Spinal cord (tissue), 10 donors: ENCODE results near the gene CT47C1. TPM values are rescaled to one million over a fixed set of nuclear protein-coding genes. Genes with fewer than 3 reads are reported as not detected.

Experiments
- DNase-seq, 6 donors: peaks; one replicate each; pipeline versions ENCODE4 v3.0.0 to v3.0.0-alpha.2; 2013 to 2015; ENCODE audit warnings: low spot score in 6 of 6, low read depth in 4 of 6
- H3K27ac ChIP-seq: one replicate; pipeline ENCODE4 v1.5.1; 2013; ENCODE audit warnings: low read depth, low read length, control low read depth
- H3K27me3 ChIP-seq: one replicate; pipeline ENCODE4 v1.6.1; 2013; ENCODE audit warnings: low read length; ENCODE audit not compliant: control insufficient read depth, insufficient read depth
- H3K36me3 ChIP-seq: one replicate; pipeline ENCODE4 v1.6.1; 2013; ENCODE audit warnings: low read length; ENCODE audit not compliant: control insufficient read depth, insufficient read depth
- H3K4me1 ChIP-seq: one replicate; pipeline ENCODE4 v1.6.1; 2013; ENCODE audit warnings: low read length; ENCODE audit not compliant: control insufficient read depth, insufficient read depth
- H3K4me3 ChIP-seq: one replicate; pipeline ENCODE4 v1.5.1; 2013; ENCODE audit warnings: low read depth, low read length, control low read depth
- H3K9me3 ChIP-seq: one replicate; pipeline ENCODE4 v1.6.1; 2013; ENCODE audit warnings: low read length; ENCODE audit not compliant: control insufficient read depth, insufficient read depth
- WGBS: methylation state at CpG from one replicate; pipeline ENCODE4 v1.1.5; 2013; ENCODE audit warnings: missing lambda C conversion rate; ENCODE audit not compliant: insufficient coverage; 5-methylcytosine and 5-hydroxymethylcytosine counted together
- polyA plus RNA-seq, 2 donors: library from polyadenylated mRNA; unstranded; fragments of 120-200 nt; gene quantifications; one replicate each; pipeline ENCODE4 v1.2.1, GENCODE V29; 2013; ENCODE audit not compliant: insufficient read length in 2 of 2
- total RNA-seq, 2 donors: library from RNA; depleted of rRNA in 1 of 2; stranded (reverse); fragments of 120-200 nt in 1 of 2; fragments of >200 nt in 1 of 2; gene quantifications; one replicate each; pipeline versions ENCODE4 v1.2.3 to v1.2.4, GENCODE V29; 2013 to 2014
- donor health status: healthy.

Gene CT47C1
- total and polyA plus RNA-seq, 4 donors: not detected

DNA sequence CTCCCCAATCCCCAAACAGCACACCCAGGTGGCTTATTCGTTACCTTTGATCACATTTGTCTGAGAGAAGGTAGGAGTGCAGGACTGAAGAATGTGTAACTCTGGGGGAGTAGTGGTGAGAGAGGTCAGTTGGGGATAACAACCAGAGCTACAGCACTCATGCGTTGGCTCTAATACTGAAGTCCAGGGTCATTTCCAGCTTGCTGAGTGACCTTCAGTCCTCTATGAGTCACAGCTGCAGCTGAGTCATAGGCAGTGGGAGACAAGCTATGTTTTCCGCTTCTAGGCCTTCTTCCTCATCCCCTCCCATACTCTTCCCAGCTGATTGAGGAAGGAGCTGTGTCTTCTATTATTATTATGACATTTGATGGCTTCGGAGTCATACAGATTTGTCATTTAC is 31.6 kb upstream of the CT47C1 start:
- Histone ChIP-seq H3K27ac (no peak overlapping the region), H3K36me3 (no peaks in the 10 kb centered on the region), H3K27me3 (no peaks in the 10 kb centered on the region), H3K9me3 (no peaks in the 10 kb centered on the region), H3K4me3 (no peak overlapping the region), H3K4me1 (no peaks in the 10 kb centered on the region)
- DNase-seq: peak in 1 of 6 donors; percentile 5
- 50% methylated on average over 1 of the region's 4 CpGs for WGBS

DNA sequence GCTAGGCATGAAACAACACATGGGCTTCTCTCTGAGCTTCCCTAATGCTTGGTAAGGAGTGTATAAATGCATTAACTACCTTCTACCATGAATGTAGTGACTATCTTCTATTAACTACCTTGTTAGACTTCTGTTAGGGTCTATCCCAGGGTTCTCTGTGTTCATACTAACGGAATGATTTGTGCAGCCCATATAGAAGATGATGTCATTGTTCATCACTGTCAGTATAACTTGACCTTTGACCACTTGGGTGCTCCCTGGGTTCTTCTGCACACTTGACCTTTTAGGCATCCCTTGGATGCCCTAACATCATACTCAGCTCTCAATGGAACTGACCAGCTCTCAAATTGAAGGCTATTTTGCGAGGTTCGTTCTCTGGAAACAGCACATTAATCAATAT is 30.8 kb upstream of the CT47C1 start:
- no peaks in the 10 kb centered on the region for H3K4me1 ChIP-seq
- H3K9me3 ChIP-seq: no peaks in the 10 kb centered on the region
- no peak overlapping the region for H3K4me3 ChIP-seq
- no peaks in the 10 kb centered on the region for H3K27me3 ChIP-seq
- 43% methylated on average over 2 of the region's 3 CpGs for WGBS
- no peaks in the 10 kb centered on the region for H3K36me3 ChIP-seq
- H3K27ac ChIP-seq: no peak overlapping the region
- DNase-seq: no peak

DNA sequence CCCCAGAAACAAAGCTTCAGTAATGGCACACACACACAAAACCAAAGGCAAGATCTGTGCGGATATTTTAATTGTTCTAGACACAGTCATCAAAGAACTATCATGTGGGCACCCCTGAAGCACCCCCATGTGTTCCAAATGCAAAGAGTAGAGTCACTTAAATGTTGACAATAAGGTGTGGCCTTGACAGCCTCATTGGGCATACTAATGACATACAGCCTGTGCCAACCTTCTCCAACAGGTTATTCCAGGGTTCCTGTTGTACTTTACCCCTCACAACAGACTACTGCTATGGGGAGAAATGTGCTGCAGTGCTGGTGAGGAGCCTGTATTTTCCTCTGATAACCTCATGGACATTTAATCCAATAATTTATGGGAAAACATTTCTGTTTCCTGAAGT is 29.8 kb upstream of the CT47C1 start:
- no CpG with 5 or more reads among the region's 1 CpG for WGBS
- no peak for DNase-seq
- Histone ChIP-seq H3K27ac (no peak overlapping the region), H3K36me3 (no peaks in the 10 kb centered on the region), H3K9me3 (no peaks in the 10 kb centered on the region), H3K4me1 (no peaks in the 10 kb centered on the region), H3K27me3 (no peaks in the 10 kb centered on the region), H3K4me3 (no peak overlapping the region)

DNA sequence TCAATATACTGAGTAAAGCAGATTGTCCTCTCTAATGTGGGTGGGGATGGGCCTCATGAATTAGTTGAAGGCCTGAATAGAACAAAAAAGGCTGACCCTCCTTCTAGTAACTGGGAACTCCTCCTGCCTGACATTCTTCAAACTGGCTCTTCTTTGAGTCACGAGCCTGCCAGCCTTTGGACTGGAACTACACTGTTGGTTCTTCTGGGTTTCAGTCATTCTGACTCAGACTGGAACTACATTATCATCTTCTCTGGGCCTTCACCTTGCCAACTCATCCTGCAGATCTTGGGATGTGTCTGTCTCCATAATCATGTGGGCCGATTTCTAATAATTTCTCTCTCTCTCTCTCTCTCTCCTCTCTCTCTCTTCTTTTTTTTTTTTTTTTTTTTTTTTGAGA is 26.9 kb upstream of the CT47C1 start:
- no peak for DNase-seq
- Histone ChIP-seq H3K27ac (no peak overlapping the region), H3K27me3 (no peaks in the 10 kb centered on the region), H3K4me3 (no peak overlapping the region), H3K36me3 (no peaks in the 10 kb centered on the region), H3K9me3 (no peaks in the 10 kb centered on the region), H3K4me1 (no peaks in the 10 kb centered on the region)
- 50% methylated on average over 1 of the region's 2 CpGs for WGBS

- no peak overlapping the region for H3K4me3 ChIP-seq
- H3K9me3 ChIP-seq: no peaks in the 10 kb centered on the region
- no peaks in the 10 kb centered on the region for H3K36me3 ChIP-seq
- DNase-seq: peak in 2 of 6 donors; percentile 12 to 22
- no peaks in the 10 kb centered on the region for H3K27me3 ChIP-seq
- H3K4me1 ChIP-seq: no peaks in the 10 kb centered on the region
- 17% methylated on average over 1 of the region's 2 CpGs for WGBS
- H3K27ac ChIP-seq: no peak overlapping the region
Observed at GRCh38 chrX:119055687-119056086, 17.1 kb upstream of the CT47C1 start.

- no peak for DNase-seq
- no CpG with 5 or more reads among the region's 6 CpGs for WGBS
- H3K27ac ChIP-seq: no peak overlapping the region
Observed at GRCh38 chrX:119062750-119063374, 9.9 kb upstream of the CT47C1 start.

GRCh38 chrX:119063428-119063827 is 9.4 kb upstream of the CT47C1 start:
- Histone ChIP-seq H3K4me3 (no peak overlapping the region), H3K9me3 (no peaks in the 10 kb centered on the region), H3K27me3 (no peaks in the 10 kb centered on the region), H3K4me1 (no peaks in the 10 kb centered on the region), H3K36me3 (no peaks in the 10 kb centered on the region), H3K27ac (no peak overlapping the region)
- no peak for DNase-seq
- 49% methylated on average over 2 of the region's 7 CpGs for WGBS

More at GRCh38 chrX:119062750-119063374, 9.9 kb upstream of the CT47C1 start:
- H3K4me1 ChIP-seq: no peaks in the 10 kb centered on the region
- no peaks in the 10 kb centered on the region for H3K36me3 ChIP-seq
- no peak overlapping the region for H3K4me3 ChIP-seq
- H3K9me3 ChIP-seq: no peaks in the 10 kb centered on the region
- H3K27me3 ChIP-seq: no peaks in the 10 kb centered on the region

DNA sequence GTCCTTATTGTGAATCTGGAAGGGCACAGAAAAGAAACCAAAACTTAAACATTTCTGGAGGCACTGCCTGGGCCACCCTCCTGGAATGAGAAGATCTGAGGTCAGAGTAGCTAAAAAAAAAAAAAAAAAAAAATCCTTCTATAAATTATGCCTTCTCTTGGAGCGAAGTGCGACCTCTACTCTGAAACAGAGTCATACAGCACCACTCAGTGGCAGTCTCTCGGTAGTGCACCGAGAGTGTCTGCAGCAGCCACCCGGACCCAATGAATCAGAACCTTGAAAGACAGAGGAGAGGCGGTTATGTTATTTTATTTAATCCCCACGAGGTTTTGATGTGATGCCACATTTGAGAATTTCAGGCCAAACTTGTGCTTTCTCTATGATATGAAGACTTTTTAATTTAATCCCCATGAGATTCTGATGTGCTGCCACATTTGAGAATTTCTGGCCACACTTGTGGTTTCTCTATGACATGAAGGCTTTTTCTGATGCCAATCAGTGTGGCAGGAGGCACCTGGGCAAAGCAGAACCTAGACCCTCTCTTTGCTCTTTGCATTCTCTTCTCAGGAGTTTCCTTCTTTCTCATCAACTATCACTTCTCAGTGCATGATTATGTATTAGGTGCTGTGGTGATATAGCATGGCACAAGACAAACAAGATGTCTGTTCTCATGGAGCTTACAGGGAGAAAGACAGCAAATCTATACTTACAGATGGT is 5.6 kb upstream of the CT47C1 start:
- Histone ChIP-seq H3K4me3 (no peak overlapping the region), H3K9me3 (no peaks in the 10 kb centered on the region), H3K36me3 (no peaks in the 10 kb centered on the region), H3K27me3 (no peaks in the 10 kb centered on the region), H3K4me1 (no peaks in the 10 kb centered on the region), H3K27ac (no peak overlapping the region)
- DNase-seq: peak in 3 of 6 donors; percentile 2 to 69 (median 62)
- no CpG with 5 or more reads among the region's 7 CpGs for WGBS

GRCh38 chrX:119069128-119069527 is 3.7 kb upstream of the CT47C1 start:
- Histone ChIP-seq H3K27me3 (no peaks in the 10 kb centered on the region), H3K4me1 (no peaks in the 10 kb centered on the region)
- WGBS: no CpG with 5 or more reads among the region's 1 CpG

DNA sequence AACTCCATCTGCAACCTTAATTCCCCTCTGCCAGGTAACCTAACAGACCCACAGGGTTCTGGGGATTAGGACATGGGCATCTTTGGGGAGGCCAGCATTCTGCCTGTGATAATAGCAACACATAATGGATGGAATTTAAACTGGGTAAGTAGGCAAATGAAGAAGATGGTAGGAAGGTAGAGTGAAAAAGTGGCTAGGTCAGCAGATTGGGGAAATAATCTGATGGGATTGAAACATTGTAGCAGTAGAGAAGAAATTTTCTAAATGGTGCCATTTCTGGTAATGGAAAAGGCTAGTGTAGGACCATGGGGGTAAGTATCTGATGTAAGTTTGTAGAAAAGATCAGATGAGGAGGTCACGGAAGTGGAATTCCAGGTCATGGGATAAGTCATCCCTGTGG is 3.0 kb upstream of the CT47C1 start:
- H3K27me3 ChIP-seq: no peaks in the 10 kb centered on the region

More at GRCh38 chrX:119069128-119069527, 3.7 kb upstream of the CT47C1 start:
- H3K4me3 ChIP-seq: no peak overlapping the region
- no peak for DNase-seq
- H3K36me3 ChIP-seq: no peaks in the 10 kb centered on the region
- H3K9me3 ChIP-seq: no peaks in the 10 kb centered on the region
- no peak overlapping the region for H3K27ac ChIP-seq

More for the DNA sequence above, 3.0 kb upstream of the CT47C1 start:
- Histone ChIP-seq H3K27ac (no peak overlapping the region), H3K4me3 (no peak overlapping the region), H3K9me3 (no peaks in the 10 kb centered on the region), H3K4me1 (no peaks in the 10 kb centered on the region), H3K36me3 (no peaks in the 10 kb centered on the region)
- DNase-seq: no peak
- 79% methylated on average over 1 of the region's 1 CpG for WGBS
